Heart left ventricle (tissue), 13 donors: ENCODE results near the gene RAB30.

Experiments
- CTCF ChIP-seq, 12 donors: fragments of 200-600 bp; sonication (generic) in 4 of 12; IDR thresholded peaks; one replicate each; pipeline versions ENCODE4 v1.5.0 to v1.8.0; 2018 to 2022; ENCODE audit warnings: antibody characterized with exemption in 12 of 12, mild to moderate bottlenecking in 5 of 12
- POLR2A ChIP-seq, 2 donors: fragments of 450-650 bp; IDR thresholded peaks; one replicate each; pipeline ENCODE4 v1.6.1; 2017; ENCODE audit warnings: antibody characterized with exemption in 2 of 2, mild to moderate bottlenecking in 2 of 2, moderate library complexity in 2 of 2
- donor health status: ischemic (EF 13 %, LVEDD 7.1; RV severe dilation, severe dysfunction).
- donor health status: DM: no; HTN: yes; CAD: no.
- donor health status: DM: no; HTN: no; CAD: no.
- donor health status: ischemic (EF 25% LVEDD 6.9; RV normal size, moderate dysfunction).
- donor health status: ischemic (EF 25% LVEDD 5.7; RV mildly dilated, moderate dysfunction).
- donor health status: ischemic (EF 35%, LVEDD 5.7; RV mildly dilated, moderate dysfunction).
- donor health status: nonischemic (EF 11% LVEDD 7.7; RV severe dilation, severe dysfunction).
- donor health status: DM: yes; HTN: yes; CAD: no.
- donor health status: PGD.
- donor health status: ischemic (EF 29% LVEDD 5.4; RV normal size, mild dysfunction).
- donor health status: nonischemic (EF 23%, LVEDD 6.1; RV moderate dilation, normal function).

GRCh38 chr11:82945682-82946081, 126.0 kb downstream of the RAB30 start:
- TF ChIP-seq CTCF (IDR thresholded peaks at IDR 0.05): no peak
- no peak for TF ChIP-seq POLR2A (IDR thresholded peaks at IDR 0.05)
